IPS-20b (cell line): Measurements from ENCODE around the gene NCKAP1.
A peak's percentile ranks its signal among the peaks of the same experiment; 100 is the strongest.
"Not testable (repeated sequence)": the region's sequence is repeated elsewhere in the genome, so short reads cannot be mapped to it uniquely, and the experiment has no call there.

Source experiments
- H3K27ac ChIP-seq: one replicate; pipeline ENCODE4 v1.5.1; 2013; ENCODE audit warnings: low read length
- H3K27me3 ChIP-seq: 2 replicates; pipeline ENCODE4 v1.6.1; 2013; ENCODE audit warnings: mild to moderate bottlenecking, low read length, inconsistent platforms; ENCODE audit not compliant: insufficient read depth
- H3K36me3 ChIP-seq: 2 replicates; pipeline ENCODE4 v1.6.1; 2013; ENCODE audit warnings: low read depth, mild to moderate bottlenecking, inconsistent platforms, low read length, moderate library complexity; ENCODE audit not compliant: insufficient read depth
- H3K4me1 ChIP-seq: 2 replicates; pipeline ENCODE4 v1.6.1; 2013; ENCODE audit warnings: mild to moderate bottlenecking, control low read depth, inconsistent platforms, low read length, moderate library complexity; ENCODE audit not compliant: insufficient read depth
- H3K4me3 ChIP-seq: 2 replicates; pipeline ENCODE4 v1.5.1; 2013; ENCODE audit warnings: mild to moderate bottlenecking, low read length, inconsistent platforms
- H3K9ac ChIP-seq: 2 replicates; pipeline ENCODE4 v1.6.1; 2013; ENCODE audit warnings: low read depth, mild to moderate bottlenecking, inconsistent platforms, low read length, moderate library complexity
- H3K9me3 ChIP-seq: 2 replicates; pipeline ENCODE4 v1.6.1; 2013; ENCODE audit warnings: mild to moderate bottlenecking, low read depth, low read length, inconsistent platforms; ENCODE audit not compliant: insufficient read depth

Gene NCKAP1

GRCh38 chr2:183021613-183022012 lies 16.6 kb downstream of the NCKAP1 start:
- Histone ChIP-seq H3K4me3 (no peak overlapping the region), H3K9me3 (0 out of 2 replicates have a peak, but pooled peaks cover 4% of the 10 kb centered on the region), H3K9ac (no peak overlapping the region), H3K4me1 (peaks cover 4% of the 10 kb centered on the region; the same call in 1 of the 2 replicates), H3K36me3 (peaks cover 49% of the 10 kb centered on the region), H3K27me3 (no peaks in the 10 kb centered on the region), H3K27ac (no peak overlapping the region)

DNA sequence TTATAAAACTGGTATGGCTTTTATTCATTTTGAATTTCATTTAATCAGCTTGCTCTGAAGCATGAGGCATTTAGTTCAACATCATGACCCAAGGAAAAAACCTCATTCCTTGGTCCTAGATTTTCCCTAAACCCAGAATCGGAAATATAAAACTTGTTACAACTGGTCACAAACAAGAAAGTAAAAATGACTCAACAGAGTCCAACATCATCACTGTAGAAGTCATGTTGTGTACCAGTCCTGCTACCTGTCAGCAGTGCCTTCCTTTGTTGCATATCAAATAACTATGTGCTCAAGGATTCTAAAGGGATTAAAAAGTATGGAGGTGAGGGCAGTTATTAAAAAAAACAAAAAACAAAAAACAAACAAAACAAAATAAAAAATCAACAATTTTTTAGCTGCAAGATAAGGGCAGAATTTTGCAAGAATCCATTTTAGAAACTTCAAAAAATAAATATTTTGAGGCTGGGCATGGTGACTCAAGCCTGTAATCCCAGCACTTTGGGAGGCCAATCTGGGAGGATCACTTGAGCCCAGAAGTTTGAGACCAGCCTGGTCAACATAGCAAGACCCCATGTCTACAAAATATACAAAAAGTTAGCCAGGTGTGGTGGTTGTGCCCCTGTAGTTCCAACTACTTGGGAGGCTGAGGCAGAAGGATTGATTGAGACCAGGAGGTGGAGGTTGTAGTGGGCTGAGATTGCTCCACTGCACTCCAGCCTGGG lies 18.4 kb downstream of the NCKAP1 start:
- Histone ChIP-seq H3K27me3 (no peaks in the 10 kb centered on the region), H3K4me1 (peaks cover 5% of the 10 kb centered on the region; the same call in 1 of the 2 replicates), H3K27ac (no peak overlapping the region), H3K9me3 (0 out of 2 replicates have a peak, but pooled peaks cover 4% of the 10 kb centered on the region), H3K4me3 (no peak overlapping the region), H3K36me3 (peaks cover 49% of the 10 kb centered on the region), H3K9ac (no peak overlapping the region)

DNA sequence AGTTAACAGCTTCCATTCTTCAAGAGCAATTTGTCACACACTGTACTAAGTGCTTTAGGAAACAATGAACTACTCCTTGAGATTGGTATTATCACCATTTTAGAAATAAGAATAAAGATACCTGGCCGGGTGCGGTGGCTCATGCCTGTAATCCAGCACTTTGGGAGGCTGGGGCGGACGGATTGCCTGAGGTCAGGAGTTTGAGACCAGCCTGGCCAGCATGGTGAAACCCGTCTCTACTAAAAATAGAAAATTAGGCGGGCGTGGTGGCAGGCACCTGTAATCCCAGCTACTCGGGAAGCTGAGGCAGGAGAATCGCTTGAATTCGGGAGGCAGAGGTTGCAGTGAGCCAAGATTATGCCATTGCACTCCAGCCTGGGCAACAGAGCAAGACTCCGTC lies 20.4 kb downstream of the NCKAP1 start:
- peaks cover 39% of the 10 kb centered on the region for H3K36me3 ChIP-seq
- H3K4me1 ChIP-seq, H3K27ac ChIP-seq: not testable (repeated sequence)

DNA sequence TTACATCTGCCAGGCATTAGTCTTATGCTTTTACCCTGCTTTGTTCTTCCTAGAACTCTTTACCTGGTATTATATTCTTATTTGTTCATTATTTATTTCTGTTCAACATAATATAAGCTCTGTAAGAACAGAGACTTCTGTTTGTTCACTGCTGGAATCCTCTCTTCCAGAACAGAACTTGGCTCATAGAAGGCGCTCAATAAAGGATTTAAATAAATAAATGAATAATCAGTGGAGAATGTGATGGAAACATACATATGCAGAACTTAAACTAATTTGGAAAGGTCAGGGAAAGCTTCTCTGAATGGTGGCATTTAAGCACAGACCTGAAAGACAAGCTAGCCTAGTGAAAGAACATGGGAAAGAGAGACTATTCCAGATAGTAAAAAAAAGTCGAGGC lies 24.3 kb downstream of the NCKAP1 start:
- no peaks in the 10 kb centered on the region for H3K27me3 ChIP-seq
- no peak overlapping the region for H3K4me3 ChIP-seq
- peaks cover 24% of the 10 kb centered on the region for H3K4me1 ChIP-seq
- peaks cover 7% of the 10 kb centered on the region for H3K36me3 ChIP-seq
- H3K9ac ChIP-seq, result no peak overlapping the region
- H3K9me3 ChIP-seq, result 0 out of 2 replicates have a peak, but pooled peaks cover 4% of the 10 kb centered on the region
- no peak overlapping the region for H3K27ac ChIP-seq

More for the DNA sequence above, 20.4 kb downstream of the NCKAP1 start:
- H3K27me3 ChIP-seq, H3K9ac ChIP-seq, H3K4me3 ChIP-seq, H3K9me3 ChIP-seq: not testable (repeated sequence)

- Histone ChIP-seq H3K4me3 (no peak overlapping the region), H3K9ac (no peak overlapping the region), H3K36me3 (no peaks in the 10 kb centered on the region), H3K27ac (no peak overlapping the region), H3K4me1 (peaks cover 24% of the 10 kb centered on the region), H3K9me3 (no peaks in the 10 kb centered on the region), H3K27me3 (no peaks in the 10 kb centered on the region)
These were observed 26.5 kb downstream of the NCKAP1 start for GRCh38 chr2:183011743-183012142.

GRCh38 chr2:183010112-183010511 lies 28.1 kb downstream of the NCKAP1 start:
- Histone ChIP-seq H3K27me3 (no peaks in the 10 kb centered on the region), H3K9me3 (no peaks in the 10 kb centered on the region), H3K4me1 (peaks cover 24% of the 10 kb centered on the region), H3K9ac (no peak overlapping the region), H3K4me3 (peak overlapping the region; percentile 34; the same call in 1 of the 2 replicates), H3K27ac (no peak overlapping the region), H3K36me3 (no peaks in the 10 kb centered on the region)

GRCh38 chr2:183009249-183009899 lies 28.9 kb downstream of the NCKAP1 start:
- no peaks in the 10 kb centered on the region for H3K9me3 ChIP-seq
- no peak overlapping the region for H3K4me3 ChIP-seq
- peaks cover 18% of the 10 kb centered on the region for H3K4me1 ChIP-seq
- H3K27me3 ChIP-seq, result no peaks in the 10 kb centered on the region
- no peak overlapping the region for H3K27ac ChIP-seq
- H3K36me3 ChIP-seq, result no peaks in the 10 kb centered on the region
- H3K9ac ChIP-seq, result no peak overlapping the region

GRCh38 chr2:183001948-183002347 lies 36.3 kb downstream of the NCKAP1 start:
- H3K27me3 ChIP-seq, result no peaks in the 10 kb centered on the region
- peaks cover 15% of the 10 kb centered on the region; the same call in 1 of the 2 replicates for H3K4me1 ChIP-seq
- no peaks in the 10 kb centered on the region for H3K9me3 ChIP-seq
- peaks cover 50% of the 10 kb centered on the region for H3K36me3 ChIP-seq
- H3K9ac ChIP-seq, result no peak overlapping the region
- H3K27ac ChIP-seq, result no peak overlapping the region
- H3K4me3 ChIP-seq, result no peak overlapping the region

- H3K9me3 ChIP-seq, result no peaks in the 10 kb centered on the region
- H3K4me3 ChIP-seq, result no peak overlapping the region
- H3K9ac ChIP-seq, result no peak overlapping the region
- H3K36me3 ChIP-seq, result peaks cover 58% of the 10 kb centered on the region
- H3K4me1 ChIP-seq, result peaks cover 15% of the 10 kb centered on the region; the same call in 1 of the 2 replicates
- no peaks in the 10 kb centered on the region for H3K27me3 ChIP-seq
- no peak overlapping the region for H3K27ac ChIP-seq
These were observed 37.4 kb downstream of the NCKAP1 start for GRCh38 chr2:183000846-183001245.

- Histone ChIP-seq H3K9ac (no peak overlapping the region), H3K36me3 (peaks cover 71% of the 10 kb centered on the region)
These were observed 38.8 kb downstream of the NCKAP1 start for GRCh38 chr2:182999348-183000028.

DNA sequence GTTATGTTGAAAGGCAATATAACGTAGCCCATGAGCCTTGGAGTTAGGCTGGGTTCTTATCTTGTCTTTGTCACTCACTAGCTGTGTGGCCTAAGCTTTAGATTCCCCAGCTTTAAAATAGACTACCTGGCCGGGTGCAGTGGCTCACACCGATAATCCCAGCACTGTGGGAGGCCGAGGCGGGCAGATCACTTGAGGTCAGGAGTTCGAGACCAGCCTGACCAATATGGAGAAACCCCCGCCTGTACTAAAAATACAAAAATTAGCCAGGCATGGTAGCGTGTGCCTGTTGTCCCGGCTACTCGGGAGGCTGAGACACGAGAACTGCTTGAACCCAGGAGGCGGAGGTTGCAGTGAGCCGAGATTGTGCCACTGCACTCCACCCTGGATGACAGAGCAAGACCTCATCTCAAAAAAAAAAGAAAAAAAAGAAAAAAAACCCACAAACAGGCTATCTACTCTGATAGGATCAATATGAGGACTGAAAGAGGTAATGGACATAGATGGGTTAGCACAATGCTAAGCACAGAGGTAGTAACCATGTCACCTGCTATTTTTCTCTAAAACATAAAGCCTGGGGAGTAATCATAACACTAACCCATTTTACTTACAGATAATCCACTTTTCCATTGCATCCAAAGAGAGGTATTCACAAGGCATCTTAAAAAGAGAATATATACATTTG lies 43.9 kb downstream of the NCKAP1 start:
- H3K9ac ChIP-seq, result no peak overlapping the region
- H3K36me3 ChIP-seq, result peaks cover 54% of the 10 kb centered on the region
- H3K27ac ChIP-seq, result no peak overlapping the region
- H3K27me3 ChIP-seq, result no peaks in the 10 kb centered on the region
- no peak overlapping the region for H3K4me3 ChIP-seq
- no peaks in the 10 kb centered on the region for H3K9me3 ChIP-seq
- no peaks in the 10 kb centered on the region for H3K4me1 ChIP-seq

More at GRCh38 chr2:182999348-183000028, 38.8 kb downstream of the NCKAP1 start:
- Histone ChIP-seq H3K9me3 (no peaks in the 10 kb centered on the region), H3K4me3 (no peak overlapping the region), H3K27ac (no peak overlapping the region), H3K27me3 (no peaks in the 10 kb centered on the region), H3K4me1 (peaks cover 15% of the 10 kb centered on the region; the same call in 1 of the 2 replicates)
